ENCODE measurements around the gene NPHP1. TPM values are rescaled to one million over a fixed set of nuclear protein-coding genes. Genes with fewer than 3 reads are reported as not detected.

NPHP1 gene
- total RNA-seq, 1 experiment from 2014 or later = 4.7 TPM

GRCh38 chr2:110121052-110121334 is 83.8 kb downstream of the NPHP1 start:
- ChIA-PET CTCF (no interaction called here), POLR2A (no interaction called here), RAD21 (ENCODE audit: low non-redundant PET in 1 of 2, low total read pairs in 2 of 2, uncharacterized antibody in 2 of 2, unreplicated experiment in 2 of 2) (no interaction called here)
- Histone ChIP-seq H3K27me3 (ENCODE audit: insufficient read depth, low read length) (no peaks in the 10 kb centered on the region), H3K79me2 (ENCODE audit: insufficient read depth, low read length) (peaks cover 3% of the 10 kb centered on the region; the same call in 1 of the 2 replicates), H3K4me3 (replicated peaks in 1 of 2; ENCODE audit: low read depth in 1 of 2, low read length in 2 of 2) (no peak overlapping the region), H3K9ac (ENCODE audit: low read length) (no peak overlapping the region), H3K36me3 (ENCODE audit: control insufficient read depth in 1 of 2, insufficient read depth in 2 of 2, low read length in 2 of 2) (no peaks in the 10 kb centered on the region), H3K4me2 (ENCODE audit: low read length) (peak overlapping the region; percentile 43; the same call in 1 of the 2 replicates), H3K9me2 (ENCODE audit: insufficient read depth) (no peaks in the 10 kb centered on the region), H3K27ac (ENCODE audit: low read depth, low read length) (no peak overlapping the region), H3K9me3 (ENCODE audit: control insufficient read depth in 1 of 2, insufficient read depth in 1 of 2, low read depth in 1 of 2, low read length in 2 of 2) (no peaks in the 10 kb centered on the region), H2AFZ (ENCODE audit: low read depth, low read length, poor library complexity, severe bottlenecking) (no peak overlapping the region), H3K4me1 (ENCODE audit: control insufficient read depth in 1 of 2, insufficient read depth in 2 of 2, low read length in 2 of 2) (peaks cover 29 to 63% of the 10 kb centered on the region in 2 experiments), H4K20me1 (ENCODE audit: insufficient read depth) (no peaks in the 10 kb centered on the region)
- intact Hi-C loops (cut with micrococcal nuclease) = no loop called here
- ATAC-seq = no peak
- DNase-seq (ENCODE audit: low read depth, low spot score) = no peak
- TF ChIP-seq ZBTB33 (IDR thresholded peaks at IDR 0.05; ENCODE audit: extremely low read depth, insufficient replicate concordance, low read length) (no peak), RAD21 (IDR thresholded peaks at IDR 0.05; ENCODE audit: low read depth) (no peak), ZNF274 (IDR thresholded peaks at IDR 0.05; ENCODE audit: low read depth, low read length) (no peak), ATF3 (IDR thresholded peaks at IDR 0.05) (no peak), CEBPB (IDR thresholded peaks at IDR 0.05; ENCODE audit: low read depth) (no peak), EZH2phosphoT487 (IDR thresholded peaks at IDR 0.05; ENCODE audit: borderline replicate concordance) (no peak), SP1 (IDR thresholded peaks at IDR 0.05; ENCODE audit: low read depth) (no peak), TCF7L2 (IDR thresholded peaks at IDR 0.05; ENCODE audit: borderline replicate concordance, extremely low read depth, insufficient read depth, insufficient read length) (no peak), MAX (IDR thresholded peaks at IDR 0.05) (no peak), EZH2 (IDR thresholded peaks at IDR 0.05) (no peak), ZFX (IDR thresholded peaks at IDR 0.05) (no peak)
- no TSS peak for BruUV-seq (replicated peaks)
